Measurements from ENCODE around the gene PXMP2. TPM values are rescaled to one million over a fixed set of nuclear protein-coding genes. Genes with fewer than 3 reads are reported as not detected.

The PXMP2 gene
- total RNA-seq, 3 donors from 2014 or later = 29.0 to 50.9 (median 31.8) TPM

DNA sequence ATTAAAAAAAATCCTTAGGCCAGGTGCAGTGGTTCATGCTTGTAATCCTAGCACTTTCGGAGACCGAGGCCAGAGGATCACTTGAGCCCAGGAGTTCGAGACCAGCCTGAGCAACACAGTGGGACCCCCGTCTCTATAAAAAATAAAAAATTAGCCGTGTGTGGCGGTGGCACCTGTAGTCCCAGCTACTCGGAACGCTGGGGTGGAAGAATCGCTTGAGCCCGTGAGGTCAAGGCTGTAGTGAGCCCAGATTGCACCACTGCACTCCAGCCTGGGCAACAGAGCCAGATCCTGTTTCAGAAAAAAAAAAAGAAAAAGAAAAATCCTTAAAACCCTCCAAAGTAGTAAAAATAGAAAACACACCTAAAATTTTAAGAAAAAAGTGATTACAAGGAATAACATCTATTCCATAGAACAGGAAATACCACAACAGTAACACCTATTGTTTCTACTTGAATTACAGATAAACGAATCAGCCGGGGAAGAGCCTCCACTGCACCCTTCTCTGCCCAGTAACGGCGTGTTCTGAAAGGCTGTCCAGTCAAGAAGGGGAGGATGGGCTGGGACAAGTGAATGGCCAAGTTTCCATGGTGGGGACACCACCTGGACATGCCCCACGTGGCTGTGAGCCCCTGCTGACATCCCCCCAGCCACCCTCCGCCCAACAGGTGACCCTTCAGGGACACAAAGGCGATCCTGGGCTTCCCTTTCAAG lies 18.1 kb upstream of the PXMP2 start:
- Histone ChIP-seq H3K27ac (no peak overlapping the region), H3K36me3 (peaks cover 8% of the 10 kb centered on the region), H3K27me3 (no peaks in the 10 kb centered on the region), H3K9me3 (no peaks in the 10 kb centered on the region), H3K4me1 (no peaks in the 10 kb centered on the region), H3K4me3 (no peak overlapping the region)
- DNase-seq (ENCODE audit: low spot score in 2 of 2) = no peak
- TF ChIP-seq, protein P1, sequence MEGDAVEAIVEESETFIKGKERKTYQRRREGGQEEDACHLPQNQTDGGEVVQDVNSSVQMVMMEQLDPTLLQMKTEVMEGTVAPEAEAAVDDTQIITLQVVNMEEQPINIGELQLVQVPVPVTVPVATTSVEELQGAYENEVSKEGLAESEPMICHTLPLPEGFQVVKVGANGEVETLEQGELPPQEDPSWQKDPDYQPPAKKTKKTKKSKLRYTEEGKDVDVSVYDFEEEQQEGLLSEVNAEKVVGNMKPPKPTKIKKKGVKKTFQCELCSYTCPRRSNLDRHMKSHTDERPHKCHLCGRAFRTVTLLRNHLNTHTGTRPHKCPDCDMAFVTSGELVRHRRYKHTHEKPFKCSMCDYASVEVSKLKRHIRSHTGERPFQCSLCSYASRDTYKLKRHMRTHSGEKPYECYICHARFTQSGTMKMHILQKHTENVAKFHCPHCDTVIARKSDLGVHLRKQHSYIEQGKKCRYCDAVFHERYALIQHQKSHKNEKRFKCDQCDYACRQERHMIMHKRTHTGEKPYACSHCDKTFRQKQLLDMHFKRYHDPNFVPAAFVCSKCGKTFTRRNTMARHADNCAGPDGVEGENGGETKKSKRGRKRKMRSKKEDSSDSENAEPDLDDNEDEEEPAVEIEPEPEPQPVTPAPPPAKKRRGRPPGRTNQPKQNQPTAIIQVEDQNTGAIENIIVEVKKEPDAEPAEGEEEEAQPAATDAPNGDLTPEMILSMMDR (IDR thresholded peaks at IDR 0.05) = no peak
- TF ChIP-seq POLR2A (IDR thresholded peaks at IDR 0.05) (no peak), POLR2AphosphoS5 (IDR thresholded peaks at IDR 0.05) (no peak)
- intact Hi-C loops (cut with DNase I; ENCODE audit: low total_unique reads) = no loop called here

DNA sequence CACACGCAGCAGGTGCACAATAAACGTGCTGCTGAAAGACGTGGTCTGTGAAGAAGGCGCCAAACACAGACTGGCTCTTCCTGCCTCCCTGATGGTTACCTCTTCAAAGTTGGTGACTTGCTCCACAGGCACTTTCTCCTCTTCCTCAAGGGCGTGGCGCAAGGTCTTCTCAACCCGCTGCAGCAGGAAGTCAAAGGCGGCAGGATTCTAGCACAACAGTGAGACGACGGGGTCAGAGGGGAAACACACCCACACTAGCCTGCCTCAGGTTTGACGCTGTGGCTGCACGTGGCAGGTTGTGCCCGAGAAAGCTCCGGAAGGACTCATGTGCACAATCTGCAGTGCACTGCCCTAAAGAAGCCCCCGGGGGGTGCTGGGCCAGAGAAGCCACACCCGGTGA lies 15.3 kb upstream of the PXMP2 start:
- intact Hi-C loops (cut with DNase I; ENCODE audit: low total_unique reads) = no loop called here
- Histone ChIP-seq H3K4me1 (no peaks in the 10 kb centered on the region), H3K4me3 (no peak overlapping the region), H3K27me3 (no peaks in the 10 kb centered on the region), H3K27ac (no peak overlapping the region), H3K9me3 (no peaks in the 10 kb centered on the region), H3K36me3 (peaks cover 12% of the 10 kb centered on the region)
- DNase-seq (ENCODE audit: low spot score in 2 of 2) = no peak
- no peak for TF ChIP-seq POLR2AphosphoS5 (IDR thresholded peaks at IDR 0.05)
- TF ChIP-seq, protein P1 (IDR thresholded peaks at IDR 0.05) = no peak
- no peak for TF ChIP-seq POLR2A (IDR thresholded peaks at IDR 0.05)

DNA sequence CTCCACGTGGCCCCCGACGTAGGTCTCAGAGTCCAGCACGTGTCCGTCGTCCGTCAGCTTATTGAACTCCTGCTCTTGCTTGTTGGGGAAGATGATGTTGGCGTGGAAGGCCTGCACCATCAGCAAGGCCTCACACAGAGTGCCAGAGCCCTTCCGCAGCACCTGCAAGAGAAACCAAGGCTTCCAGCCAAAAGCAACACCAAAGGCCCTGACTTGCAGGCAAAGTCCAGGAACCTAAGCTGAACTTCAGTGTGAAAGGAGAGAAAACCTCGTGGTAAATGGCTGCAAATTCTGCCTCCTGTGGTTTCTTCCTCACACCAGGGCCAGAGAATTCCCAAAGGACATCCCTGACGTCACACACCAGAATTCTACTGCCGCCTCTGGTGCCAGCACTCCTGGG lies 14.7 kb upstream of the PXMP2 start:
- DNase-seq (ENCODE audit: low spot score in 2 of 2) = no peak
- H3K9me3 ChIP-seq = no peaks in the 10 kb centered on the region
- no peak overlapping the region for H3K4me3 ChIP-seq
- peaks cover 12% of the 10 kb centered on the region for H3K36me3 ChIP-seq
- TF ChIP-seq POLR2A (IDR thresholded peaks at IDR 0.05) = no peak
- TF ChIP-seq, protein P1 (IDR thresholded peaks at IDR 0.05) = no peak
- TF ChIP-seq POLR2AphosphoS5 (IDR thresholded peaks at IDR 0.05) = no peak
- intact Hi-C loops (cut with DNase I; ENCODE audit: low total_unique reads) = no loop called here
- H3K27me3 ChIP-seq = no peaks in the 10 kb centered on the region
- no peak overlapping the region for H3K27ac ChIP-seq
- no peaks in the 10 kb centered on the region for H3K4me1 ChIP-seq

DNA sequence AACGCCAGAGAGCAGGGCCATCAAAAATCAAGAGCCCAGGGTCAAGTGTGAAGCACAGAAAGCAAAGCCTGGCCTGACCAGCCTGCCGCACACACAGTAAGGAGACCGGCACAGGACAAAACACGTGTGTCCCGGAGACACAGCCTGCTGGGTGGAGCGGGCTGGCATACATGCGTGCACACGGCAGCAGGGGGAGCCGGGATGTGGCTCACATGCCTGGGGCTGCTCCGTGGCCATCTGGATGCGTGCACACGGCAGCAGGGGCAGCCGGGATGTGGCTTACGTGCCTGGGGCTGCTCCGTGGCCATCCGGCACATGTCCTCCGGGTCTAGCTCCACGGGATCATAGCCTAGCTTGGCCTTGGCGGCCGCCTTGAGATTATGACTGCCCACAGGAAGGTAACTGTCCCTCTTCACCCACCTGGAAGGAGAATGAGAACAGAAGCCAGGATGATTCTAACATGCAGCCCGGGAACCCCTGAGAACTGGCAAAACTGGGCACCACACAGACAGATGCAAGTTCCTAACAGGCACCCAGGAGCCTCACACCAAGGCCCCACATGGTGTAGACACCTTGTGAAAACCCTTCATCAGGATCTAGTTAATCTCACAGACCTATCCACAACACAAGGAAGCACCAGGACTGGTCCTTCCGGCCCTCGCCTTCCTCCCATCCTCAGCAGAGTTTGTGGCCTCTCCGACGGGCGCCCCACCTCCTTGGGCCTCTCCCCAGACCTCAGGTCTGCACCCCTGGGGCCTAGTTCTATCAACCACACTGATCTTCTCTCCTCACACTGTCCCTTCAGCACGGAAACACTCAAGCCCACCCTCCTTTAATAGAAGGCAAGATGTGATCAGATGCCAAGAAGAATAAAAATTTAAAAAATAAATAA lies 13.9 kb upstream of the PXMP2 start:
- no peaks in the 10 kb centered on the region for H3K4me1 ChIP-seq
- H3K27me3 ChIP-seq = no peaks in the 10 kb centered on the region
- TF ChIP-seq, protein P1 (IDR thresholded peaks at IDR 0.05) = no peak
- TF ChIP-seq POLR2A (IDR thresholded peaks at IDR 0.05) (no peak), POLR2AphosphoS5 (IDR thresholded peaks at IDR 0.05) (no peak)
- H3K27ac ChIP-seq = no peak overlapping the region
- no peaks in the 10 kb centered on the region for H3K9me3 ChIP-seq
- no peak for DNase-seq (ENCODE audit: low spot score in 2 of 2)
- intact Hi-C loops (cut with DNase I; ENCODE audit: low total_unique reads) = no loop called here
- no peak overlapping the region for H3K4me3 ChIP-seq
- peaks cover 12% of the 10 kb centered on the region for H3K36me3 ChIP-seq

DNA sequence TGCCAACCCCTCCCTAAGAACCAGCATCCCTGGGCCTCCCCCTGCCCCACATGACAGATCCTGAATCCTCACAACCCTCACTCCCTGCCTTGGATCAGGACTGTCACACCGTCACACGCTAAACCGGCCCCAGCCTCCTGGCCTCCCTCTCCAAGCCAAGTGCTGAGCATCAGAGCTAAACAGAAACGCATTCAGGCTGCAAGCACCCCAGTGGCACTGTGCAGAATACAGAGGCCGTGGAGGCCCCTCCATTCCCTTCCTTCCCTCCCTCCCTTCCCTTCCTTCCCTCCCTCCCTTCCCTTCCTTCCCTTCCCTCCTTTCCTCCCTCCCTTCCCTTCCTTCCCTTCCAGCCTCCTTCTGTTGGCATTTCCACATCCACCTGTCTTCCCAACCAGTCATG lies 12.8 kb upstream of the PXMP2 start:
- no peak overlapping the region for H3K27ac ChIP-seq
- H3K27me3 ChIP-seq = no peaks in the 10 kb centered on the region
- H3K9me3 ChIP-seq = no peaks in the 10 kb centered on the region
- H3K4me1 ChIP-seq = no peaks in the 10 kb centered on the region
- no peak for DNase-seq (ENCODE audit: low spot score in 2 of 2)
- intact Hi-C loops (cut with DNase I; ENCODE audit: low total_unique reads) = no loop called here
- H3K4me3 ChIP-seq = no peak overlapping the region
- H3K36me3 ChIP-seq = peaks cover 12% of the 10 kb centered on the region
- TF ChIP-seq POLR2AphosphoS5 (IDR thresholded peaks at IDR 0.05) (no peak), POLR2A (IDR thresholded peaks at IDR 0.05) (no peak)
- TF ChIP-seq, protein P1 (IDR thresholded peaks at IDR 0.05) = no peak

Data from breast epithelium (tissue), 4 donors.